ENCODE results near the gene TIA1. TPM values are rescaled to one million over a fixed set of nuclear protein-coding genes. Genes with fewer than 3 reads are reported as not detected.
A peak's percentile ranks its signal among the peaks of the same experiment; 100 is the strongest.
"Not testable (repeated sequence)": the region's sequence is repeated elsewhere in the genome, so short reads cannot be mapped to it uniquely, and the experiment has no call there.

Gene TIA1
- polyA plus RNA-seq, 6 donors from 2014 or later: 43.6 to 106 (median 74.1) TPM

DNA sequence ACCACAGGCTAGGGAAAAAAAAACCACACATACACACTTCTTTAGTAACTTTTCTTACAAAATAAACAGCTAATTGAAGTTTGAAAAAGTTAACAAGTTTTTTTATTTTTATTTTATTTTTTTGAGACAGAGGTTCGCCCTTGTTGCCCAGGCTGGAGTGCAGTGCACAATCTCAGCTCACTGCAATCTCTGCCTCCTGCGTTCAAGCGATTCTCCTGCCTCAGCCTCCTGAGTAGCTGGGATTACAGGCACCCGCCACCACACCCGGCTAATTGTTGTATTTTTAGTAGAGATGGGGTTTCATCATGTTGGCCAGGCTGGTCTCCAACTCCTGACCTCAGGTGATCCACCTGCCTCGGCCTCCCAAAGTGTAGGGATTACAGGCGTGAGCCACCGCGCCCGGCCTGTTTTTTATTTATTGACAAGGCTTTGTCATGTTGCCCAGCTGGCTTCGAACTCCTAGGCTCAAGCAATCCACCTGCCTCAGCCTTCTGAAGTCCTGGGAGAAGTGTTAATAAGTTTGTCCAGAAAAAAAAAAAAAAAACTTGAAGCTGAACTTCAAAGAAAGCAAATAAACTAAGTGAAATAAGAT lies 78.7 kb downstream of the TIA1 start:
- not testable (repeated sequence) for H3K27me3 Mint-ChIP-seq; H3K27ac Mint-ChIP-seq; ATAC-seq (ENCODE audit: low read depth in 2 of 2); DNase-seq; H3K9me3 Mint-ChIP-seq; H3K4me3 Mint-ChIP-seq; H3K4me1 Mint-ChIP-seq
- peaks cover 12 to 15% of the 10 kb centered on the region in 2 donors for H3K36me3 Mint-ChIP-seq

GRCh38 chr2:70161069-70161534 lies 87.3 kb downstream of the TIA1 start:
- DNase-seq (no peak), ATAC-seq (ENCODE audit: low read depth in 2 of 2) (no peak)
- peaks cover 0 to 3% (median 0%) of the 10 kb centered on the region in 3 donors for H3K4me1 Mint-ChIP-seq
- no peak overlapping the region for H3K4me3 Mint-ChIP-seq
- peak overlapping the region in 5 of 6 donors; percentile 3 to 79 (median 32) for H3K27ac Mint-ChIP-seq
- H3K36me3 Mint-ChIP-seq: peaks cover 7 to 17% of the 10 kb centered on the region in 2 donors
- no peaks in the 10 kb centered on the region for H3K9me3 Mint-ChIP-seq
- H3K27me3 Mint-ChIP-seq: no peaks in the 10 kb centered on the region

GRCh38 chr2:70160545-70160944 lies 87.9 kb downstream of the TIA1 start:
- Mint-ChIP-seq H3K27me3 (no peaks in the 10 kb centered on the region), H3K4me1 (peaks cover 0 to 3% (median 0%) of the 10 kb centered on the region in 3 donors), H3K36me3 (peaks cover 5 to 16% of the 10 kb centered on the region in 2 donors), H3K4me3 (no peak overlapping the region), H3K27ac (peak overlapping the region in 3 of 6 donors; percentile 13 to 72 (median 32)), H3K9me3 (no peaks in the 10 kb centered on the region)
- ATAC-seq (ENCODE audit: low read depth in 2 of 2) (no peak), DNase-seq (no peak)

Other genes with a start within 250 kb of the TIA1 start
- 100 to 1,000 TPM; 108 to 148 (median 126) TPM for gene PCBP1, start 161.2 kb downstream of the TIA1 start, polyA plus RNA-seq (ENCODE audit: low read depth in 6 of 6)
- gene C2orf42, start 57.6 kb downstream of the TIA1 start, polyA plus RNA-seq (ENCODE audit: low read depth in 6 of 6): 10 to 100 TPM; 14.1 to 35.5 (median 23.4) TPM
- gene PCYOX1, start 9.5 kb upstream of the TIA1 start, polyA plus RNA-seq (ENCODE audit: low read depth in 6 of 6): 10 to 100 TPM in 3 of 6 donors, 1 to 10 TPM in 3; 2.9 to 12.0 (median 9.5) TPM
- 100 to 1,000 TPM; 196 to 242 (median 226) TPM for gene SNRPG, start 45.1 kb upstream of the TIA1 start, polyA plus RNA-seq (ENCODE audit: low read depth in 6 of 6)
- 10 to 100 TPM; 31.7 to 73.7 (median 45.0) TPM for gene FAM136A, start 53.4 kb upstream of the TIA1 start, polyA plus RNA-seq (ENCODE audit: low read depth in 6 of 6)

Data from naive B cell (primary cell).